Sigmoid colon (tissue), 4 donors: ENCODE results near the gene GATA5.

ENCODE experiments used
- CTCF ChIP-seq, 4 experiments: fragments of 450-650 bp in 3 of 4; fragments of 200-600 bp in 1 of 4; IDR thresholded peaks; one replicate each; pipeline ENCODE4 v1.5.1; 2016 to 2019; ENCODE audit warnings: antibody characterized with exemption in 4 of 4, mild to moderate bottlenecking in 3 of 4, moderate library complexity in 2 of 4
- EP300 ChIP-seq, 4 donors: sonication (generic); formaldehyde crosslinking; IDR thresholded peaks; one replicate each; pipeline ENCODE4 v1.6.1; 2017; ENCODE audit warnings: antibody characterized with exemption in 4 of 4

GRCh38 chr20:62437927-62438326, 37.9 kb downstream of the GATA5 start:
- TF ChIP-seq CTCF (IDR thresholded peaks at IDR 0.05) (no peak), EP300 (IDR thresholded peaks at IDR 0.05) (no peak)
